ENCODE data around the gene ATPAF1. TPM values are rescaled to one million over a fixed set of nuclear protein-coding genes. Genes with fewer than 3 reads are reported as not detected.
"Not testable (repeated sequence)": the region's sequence is repeated elsewhere in the genome, so short reads cannot be mapped to it uniquely, and the experiment has no call there.

ATPAF1 gene, protein sequence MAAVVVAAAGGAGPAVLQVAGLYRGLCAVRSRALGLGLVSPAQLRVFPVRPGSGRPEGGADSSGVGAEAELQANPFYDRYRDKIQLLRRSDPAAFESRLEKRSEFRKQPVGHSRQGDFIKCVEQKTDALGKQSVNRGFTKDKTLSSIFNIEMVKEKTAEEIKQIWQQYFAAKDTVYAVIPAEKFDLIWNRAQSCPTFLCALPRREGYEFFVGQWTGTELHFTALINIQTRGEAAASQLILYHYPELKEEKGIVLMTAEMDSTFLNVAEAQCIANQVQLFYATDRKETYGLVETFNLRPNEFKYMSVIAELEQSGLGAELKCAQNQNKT
- 10 to 100 TPM; 27.8 to 33.9 TPM for total RNA-seq
- polyA plus RNA-seq, result 10 to 100 TPM; 66.4 to 68.0 (median 66.7) TPM
- 9.3 to 41.4 (median 32.5) reads per million in 6 experiments for total RNA-seq

DNA sequence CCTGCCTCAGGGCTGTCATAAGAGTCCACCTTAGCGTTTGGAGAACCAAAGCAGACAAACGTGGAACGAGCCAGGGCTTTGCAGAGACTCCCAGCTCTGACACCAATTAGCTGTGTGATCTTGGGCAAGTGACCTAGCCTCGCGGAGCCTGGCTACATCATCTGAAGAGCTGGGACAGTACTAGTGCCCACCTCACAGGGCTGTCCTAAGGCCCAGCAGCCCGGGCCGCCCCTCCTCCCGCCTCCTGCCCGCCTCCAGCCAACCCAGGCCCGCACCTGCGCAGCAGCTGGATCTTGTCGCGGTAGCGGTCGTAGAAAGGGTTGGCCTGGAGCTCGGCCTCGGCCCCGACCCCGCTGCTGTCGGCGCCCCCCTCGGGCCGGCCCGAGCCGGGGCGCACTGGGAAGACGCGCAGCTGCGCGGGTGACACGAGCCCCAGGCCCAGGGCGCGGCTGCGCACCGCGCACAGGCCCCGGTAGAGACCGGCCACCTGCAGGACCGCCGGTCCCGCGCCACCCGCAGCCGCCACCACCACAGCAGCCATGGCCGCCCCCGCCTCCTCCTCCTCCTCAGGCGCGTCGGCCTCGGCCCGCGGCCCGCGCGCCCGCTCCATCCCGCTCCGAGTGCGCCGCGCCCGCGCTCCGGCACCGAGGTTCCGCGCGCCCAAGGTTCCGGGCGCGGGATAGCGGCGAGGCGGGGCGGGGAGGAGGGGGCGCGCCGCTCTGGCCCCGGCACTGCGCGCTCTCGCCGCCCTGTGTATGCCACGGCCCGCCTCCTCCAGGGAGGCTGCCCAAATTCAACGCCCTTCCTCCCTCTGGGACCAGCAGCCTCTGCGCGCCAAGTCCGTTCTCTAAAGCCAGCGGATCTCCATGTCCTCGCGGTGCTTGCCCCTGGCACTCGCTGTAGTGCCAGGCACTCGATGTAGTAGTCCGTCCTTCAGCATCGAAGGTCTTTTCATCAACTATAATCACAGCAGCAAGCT lies at the start of gene ATPAF1:
TSS of gene ATPAF1 (minus strand) at position 583 of the 979 bp plus-strand sequence. CDS start at position 541, 42 bp downstream.
- no peaks in the 10 kb centered on the region for H3K27me3 Mint-ChIP-seq
- peaks cover 0 to 21% (median 11%) of the 10 kb centered on the region in 3 donors for H3K36me3 Mint-ChIP-seq
- peak; percentile 85 for ATAC-seq
- H3K4me1 Mint-ChIP-seq, result peaks cover 17 to 32% (median 20%) of the 10 kb centered on the region in 4 donors
- no peaks in the 10 kb centered on the region for H3K9me3 Mint-ChIP-seq
- POLR2A ChIA-PET, result interaction anchor here (1.1 to 2.8 kb wide), 6 partner anchors 10 to 64 kb away, joined by 3 to 18 read pairs (median 8); partner anchors contain the start of genes EFCAB14, MKNK1 and MOB3C
- peak; percentile 23 to 69 (median 50) for DNase-seq
- H3K4me3 Mint-ChIP-seq, result peak within 1 kb of the TSS in 8 of 10 donors; percentile 81 to 92 (median 86)
- peak within 1 kb of the TSS; percentile 22 to 89 (median 80) for H3K27ac Mint-ChIP-seq

DNA sequence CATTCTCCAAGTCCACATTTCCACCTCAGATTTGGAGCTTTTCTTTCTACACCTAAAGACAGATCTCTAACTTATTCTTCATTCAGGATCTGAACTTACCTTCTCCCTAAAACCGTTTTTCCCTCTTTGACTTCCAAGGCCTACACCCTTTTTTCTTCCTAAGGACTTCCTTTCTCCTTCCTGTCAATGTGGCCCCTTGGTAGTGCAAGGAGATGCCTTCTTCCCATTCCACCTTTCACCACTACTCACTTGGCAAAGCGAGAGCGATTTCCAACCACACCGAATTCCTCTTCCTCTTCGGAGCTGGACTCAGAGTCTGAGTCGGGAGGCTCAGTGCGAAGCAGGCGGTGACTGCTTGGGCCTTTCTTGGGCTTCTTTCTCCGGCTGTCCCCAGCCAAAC lies 49.5 kb upstream of the ATPAF1 start:
- peaks cover 30 to 47% (median 44%) of the 10 kb centered on the region in 4 donors for H3K4me1 Mint-ChIP-seq
- H3K4me3 Mint-ChIP-seq, result peak overlapping the region; percentile 81 to 94 (median 90)
- no peaks in the 10 kb centered on the region for H3K27me3 Mint-ChIP-seq

DNA sequence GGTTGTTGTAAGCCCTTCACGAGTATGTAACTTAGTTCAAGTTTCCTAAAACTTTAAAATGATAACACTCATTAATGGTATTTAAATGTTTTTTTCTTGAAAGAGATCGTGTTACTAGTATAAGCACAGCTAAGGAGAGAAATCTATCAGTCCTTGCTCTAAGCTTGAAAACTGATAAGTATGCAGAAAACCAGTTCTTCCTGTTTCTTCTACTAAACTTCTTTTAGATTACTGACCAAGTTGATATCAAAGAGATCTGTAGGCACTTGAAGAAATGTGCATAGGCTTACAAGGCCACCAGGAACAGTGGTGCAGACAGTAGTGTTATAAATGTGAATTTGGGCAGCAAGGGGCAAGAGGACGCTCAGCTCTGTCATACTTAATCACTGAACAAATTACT lies 46.8 kb upstream of the ATPAF1 start:
- DNase-seq, result no peak
- Mint-ChIP-seq H3K4me3 (no peak overlapping the region), H3K4me1 (peaks cover 32 to 51% (median 50%) of the 10 kb centered on the region in 4 donors), H3K27ac (peak overlapping the region in 1 of 10 donors; percentile 34), H3K36me3 (peaks cover 0 to 69% (median 2%) of the 10 kb centered on the region in 3 donors), H3K27me3 (no peaks in the 10 kb centered on the region), H3K9me3 (no peaks in the 10 kb centered on the region)
- ATAC-seq, result no peak
- POLR2A ChIA-PET, result no interaction called here

More for the DNA sequence above, 49.5 kb upstream of the ATPAF1 start:
- ATAC-seq (no peak), DNase-seq (no peak)
- no peaks in the 10 kb centered on the region for H3K9me3 Mint-ChIP-seq
- peak overlapping the region; percentile 11 to 95 (median 90) for H3K27ac Mint-ChIP-seq
- H3K36me3 Mint-ChIP-seq, result peaks cover 0 to 45% (median 0%) of the 10 kb centered on the region in 3 donors
- POLR2A ChIA-PET, result no interaction called here

DNA sequence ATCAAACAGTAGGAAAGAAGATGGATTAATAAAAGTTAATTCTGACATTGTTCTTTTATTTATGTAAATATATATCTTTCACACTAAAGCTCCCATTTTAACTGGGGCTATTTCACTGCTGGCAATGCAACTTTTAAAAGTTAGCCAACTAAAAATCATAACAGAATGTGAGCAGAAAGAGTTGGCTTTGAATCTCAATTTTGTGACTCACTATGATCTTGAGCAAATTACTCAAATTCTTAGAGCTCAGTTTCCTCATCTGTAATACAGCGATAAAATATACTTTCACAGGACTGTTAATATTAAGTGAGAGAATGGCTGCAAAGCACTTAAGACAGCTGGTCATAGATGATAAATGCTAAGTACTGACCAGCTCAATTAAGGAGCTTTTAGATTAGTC lies 40.0 kb upstream of the ATPAF1 start:
- H3K36me3 Mint-ChIP-seq, result peaks cover 0 to 87% (median 26%) of the 10 kb centered on the region in 3 donors
- no peak overlapping the region for H3K27ac Mint-ChIP-seq
- DNase-seq (no peak), ATAC-seq (no peak)
- POLR2A ChIA-PET, result no interaction called here
- H3K27me3 Mint-ChIP-seq, result no peaks in the 10 kb centered on the region
- H3K4me1 Mint-ChIP-seq, result peaks cover 13 to 42% (median 27%) of the 10 kb centered on the region in 4 donors
- H3K9me3 Mint-ChIP-seq, result no peaks in the 10 kb centered on the region
- no peak overlapping the region for H3K4me3 Mint-ChIP-seq

DNA sequence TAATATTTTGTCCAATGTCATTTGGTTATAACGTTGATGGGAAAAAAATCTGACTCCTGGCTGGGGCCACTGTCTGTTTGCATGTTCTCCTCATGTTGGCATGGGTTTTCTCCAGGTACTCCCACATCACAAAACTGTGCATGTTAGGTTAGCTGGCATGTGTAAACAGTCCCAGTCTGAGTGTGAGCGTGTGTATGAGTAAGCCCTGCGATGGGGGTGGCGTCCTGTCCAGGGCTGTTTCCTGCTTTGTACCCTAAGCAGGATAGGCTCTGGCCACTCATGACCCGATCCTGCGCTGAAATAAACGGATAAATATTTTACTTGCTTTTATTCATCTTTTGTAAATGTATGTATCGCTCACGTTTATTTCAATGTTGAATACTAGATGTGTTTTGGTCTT lies 37.2 kb upstream of the ATPAF1 start:
- no peaks in the 10 kb centered on the region for H3K27me3 Mint-ChIP-seq
- H3K4me3 Mint-ChIP-seq, result no peak overlapping the region
- ATAC-seq (no peak), DNase-seq (no peak)
- peaks cover 0 to 88% (median 24%) of the 10 kb centered on the region in 3 donors for H3K36me3 Mint-ChIP-seq
- no peaks in the 10 kb centered on the region for H3K9me3 Mint-ChIP-seq
- peak overlapping the region in 2 of 10 donors; percentile 8 to 38 for H3K27ac Mint-ChIP-seq
- H3K4me1 Mint-ChIP-seq, result peaks cover 21 to 61% (median 30%) of the 10 kb centered on the region in 4 donors
- POLR2A ChIA-PET, result no interaction called here

DNA sequence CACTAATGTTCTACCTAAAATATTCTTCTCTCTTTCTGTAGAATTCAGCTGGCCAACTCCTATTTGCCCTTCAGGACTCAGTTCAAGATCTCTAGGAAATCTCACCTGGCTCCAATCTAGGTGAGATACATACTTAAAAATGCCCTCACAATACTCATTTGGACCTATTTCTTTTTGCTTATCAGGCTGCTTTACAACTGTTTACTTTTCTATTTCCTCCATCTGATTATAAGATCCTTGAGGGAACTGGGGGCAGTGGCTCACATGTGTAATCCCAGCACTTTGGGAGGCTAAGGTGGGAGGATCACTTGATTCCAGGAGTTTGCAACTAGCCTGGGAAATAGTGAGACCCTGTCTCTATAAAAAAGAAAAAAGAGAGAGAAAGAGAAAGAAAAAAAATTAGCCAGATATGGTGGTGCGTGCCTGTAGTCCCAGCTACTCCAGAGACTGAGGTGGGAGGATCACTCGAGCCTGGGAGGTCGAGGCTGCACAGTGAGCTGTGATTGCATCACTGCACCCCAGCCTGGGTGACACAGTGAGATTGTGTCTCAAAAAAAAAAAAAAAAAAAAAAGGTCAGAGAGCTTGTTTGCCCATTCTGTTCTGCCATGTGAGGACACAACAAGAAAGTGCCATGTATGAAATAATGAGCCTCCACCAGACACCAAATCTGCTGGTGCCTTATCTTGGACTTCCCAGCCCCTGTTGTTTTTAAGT lies 35.9 kb upstream of the ATPAF1 start:
- peak overlapping the region in 1 of 10 donors; percentile 5 for H3K4me3 Mint-ChIP-seq

DNA sequence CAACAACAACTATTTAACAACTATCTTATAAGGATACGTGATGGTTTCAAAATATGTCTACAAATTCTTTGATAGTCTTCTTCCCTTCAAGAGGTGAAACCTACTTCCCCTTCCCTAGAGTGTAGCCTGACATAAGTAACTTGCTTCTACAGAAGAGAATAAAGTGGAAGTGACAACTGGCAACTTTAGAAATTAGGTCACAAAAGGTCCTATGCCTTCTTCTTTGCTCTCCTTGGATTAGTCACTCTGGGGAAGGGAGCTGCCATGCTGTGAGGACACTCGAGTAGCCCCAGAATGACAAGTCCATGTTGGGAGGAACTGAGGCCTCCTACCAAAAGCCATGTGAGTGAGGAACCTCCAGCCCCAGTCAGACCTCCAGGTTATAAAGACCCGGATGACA lies 31.5 kb upstream of the ATPAF1 start:
- peaks cover 23 to 57% (median 35%) of the 10 kb centered on the region in 4 donors for H3K4me1 Mint-ChIP-seq
- H3K4me3 Mint-ChIP-seq, result no peak overlapping the region
- H3K9me3 Mint-ChIP-seq, result peaks cover 0 to 6% (median 0%) of the 10 kb centered on the region in 9 donors
- POLR2A ChIA-PET, result interaction anchor here (1.3 kb wide), 1 partner anchor 31 kb away, joined by 3 read pairs; the partner anchor contains the start of gene ATPAF1
- no peak for ATAC-seq
- H3K27me3 Mint-ChIP-seq, result no peaks in the 10 kb centered on the region
- H3K27ac Mint-ChIP-seq, result no peak overlapping the region
- H3K36me3 Mint-ChIP-seq, result peaks cover 10 to 97% (median 26%) of the 10 kb centered on the region in 3 donors
- DNase-seq, result no peak

More for the DNA sequence above, 35.9 kb upstream of the ATPAF1 start:
- H3K36me3 Mint-ChIP-seq, result peaks cover 0 to 88% (median 24%) of the 10 kb centered on the region in 3 donors
- H3K4me1 Mint-ChIP-seq, result peaks cover 15 to 62% (median 30%) of the 10 kb centered on the region in 4 donors
- H3K27me3 Mint-ChIP-seq, result no peaks in the 10 kb centered on the region
- H3K27ac Mint-ChIP-seq, result peak overlapping the region in 2 of 10 donors; percentile 36 to 74
- ATAC-seq (no peak), DNase-seq (no peak)
- POLR2A ChIA-PET, result interaction anchor here (0.7 kb wide), 1 partner anchor 59 kb away, joined by 3 read pairs; no protein-coding TSS in a partner anchor
- no peaks in the 10 kb centered on the region for H3K9me3 Mint-ChIP-seq

DNA sequence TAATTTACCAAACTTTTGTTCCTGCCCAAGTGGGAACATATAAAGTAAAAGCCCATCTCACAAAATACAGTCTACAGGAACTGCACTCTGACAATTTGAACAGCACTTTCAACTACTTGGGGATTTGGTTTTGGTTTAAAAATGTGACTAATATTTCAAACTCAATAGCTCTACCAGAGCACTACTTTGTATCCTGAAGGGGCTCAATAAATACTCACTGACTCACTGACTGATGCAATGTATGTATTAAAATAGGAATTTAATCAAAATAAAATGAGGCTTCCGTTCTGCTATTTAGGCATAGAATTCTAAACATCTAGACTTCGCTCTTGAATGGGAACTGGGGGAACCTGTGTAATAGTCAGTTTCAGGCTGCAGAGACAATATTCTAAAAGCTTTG lies 28.9 kb upstream of the ATPAF1 start:
- DNase-seq (no peak), ATAC-seq (no peak)
- Mint-ChIP-seq H3K36me3 (peaks cover 10 to 93% (median 22%) of the 10 kb centered on the region in 3 donors), H3K4me3 (no peak overlapping the region), H3K27ac (peak overlapping the region in 4 of 10 donors; percentile 24 to 80 (median 34)), H3K27me3 (no peaks in the 10 kb centered on the region), H3K4me1 (peaks cover 14 to 40% (median 19%) of the 10 kb centered on the region in 4 donors), H3K9me3 (peaks cover 0 to 6% (median 0%) of the 10 kb centered on the region in 9 donors)
- POLR2A ChIA-PET, result no interaction called here

DNA sequence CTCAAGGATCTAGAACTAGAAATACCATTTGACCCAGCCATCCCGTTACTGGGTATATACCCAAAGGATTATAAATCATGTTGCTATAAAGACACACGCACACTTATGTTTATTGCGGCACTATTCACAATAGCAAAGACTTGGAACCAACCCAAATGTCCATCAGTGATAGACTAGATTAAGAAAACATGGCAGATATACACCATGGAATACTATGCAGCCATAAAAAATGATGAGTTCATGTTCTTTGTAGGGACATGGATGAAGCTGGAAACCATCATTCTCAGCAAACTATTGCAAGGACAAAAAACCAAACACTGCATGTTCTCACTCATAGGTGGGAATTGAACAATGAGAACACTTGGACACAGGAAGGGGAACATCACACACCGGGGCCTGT lies 26.5 kb upstream of the ATPAF1 start:
- Mint-ChIP-seq H3K4me1 (peaks cover 10 to 24% (median 12%) of the 10 kb centered on the region in 4 donors), H3K36me3 (peaks cover 10 to 96% (median 29%) of the 10 kb centered on the region in 3 donors)
- POLR2A ChIA-PET, ATAC-seq, H3K4me3 Mint-ChIP-seq, H3K27me3 Mint-ChIP-seq, H3K9me3 Mint-ChIP-seq, DNase-seq, H3K27ac Mint-ChIP-seq: not testable (repeated sequence)

DNA sequence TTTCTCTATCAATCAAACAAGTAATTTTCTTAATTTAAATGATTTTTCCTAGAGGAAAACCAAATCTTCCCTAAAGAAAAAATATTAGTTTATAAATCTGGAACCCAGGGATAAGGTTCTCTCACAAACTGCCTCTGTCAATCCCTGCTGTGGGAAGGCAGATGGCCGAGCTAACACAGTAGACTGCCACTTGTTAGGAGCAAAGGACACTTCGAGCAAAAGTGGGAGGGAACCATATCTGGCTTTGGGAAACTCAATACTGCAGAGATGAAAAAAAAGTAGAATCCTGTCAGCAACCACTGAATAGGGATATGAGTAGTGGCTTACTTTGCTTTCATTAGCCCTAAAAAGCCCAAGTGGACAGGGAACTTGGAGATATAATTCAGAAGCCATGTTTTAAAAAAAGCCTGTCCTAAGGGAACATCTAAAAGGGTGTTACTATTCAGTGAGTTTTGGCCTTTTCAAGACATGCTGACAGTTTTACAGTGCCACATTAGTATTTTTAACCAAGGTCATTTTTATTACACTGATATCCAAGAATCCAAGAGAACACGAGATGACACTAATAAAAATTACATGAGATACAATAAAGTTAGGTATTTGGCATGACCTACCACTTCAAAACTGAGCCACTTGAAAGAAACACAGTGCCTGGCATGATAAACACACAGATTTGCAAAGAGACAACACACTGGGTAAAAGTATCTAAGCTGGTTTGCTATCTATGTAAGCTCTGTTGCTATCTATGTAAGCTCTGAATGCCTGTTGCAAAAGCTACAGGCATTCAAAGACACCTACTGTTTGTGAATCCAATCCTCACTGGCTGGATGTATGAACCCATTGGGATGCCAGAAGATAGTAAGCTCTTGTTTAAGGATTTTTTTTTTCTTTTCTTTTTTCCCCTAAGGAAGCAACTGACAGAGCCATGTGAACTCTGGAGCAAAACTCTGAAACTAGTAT lies 24.9 kb upstream of the ATPAF1 start:
- ATAC-seq, result no peak
- peaks cover 2 to 18% (median 5%) of the 10 kb centered on the region in 4 donors for H3K4me1 Mint-ChIP-seq
- no peak overlapping the region for H3K4me3 Mint-ChIP-seq
- POLR2A ChIA-PET, result no interaction called here
- H3K27ac Mint-ChIP-seq, result peak overlapping the region in 2 of 10 donors; percentile 8 to 70
- no peaks in the 10 kb centered on the region for H3K27me3 Mint-ChIP-seq
- peaks cover 0 to 6% (median 0%) of the 10 kb centered on the region in 9 donors for H3K9me3 Mint-ChIP-seq
- peaks cover 11 to 96% (median 29%) of the 10 kb centered on the region in 3 donors for H3K36me3 Mint-ChIP-seq
- DNase-seq, result no peak
